HepG2 (cell line): ENCODE measurements around the gene MSMO1. TPM values are rescaled to one million over a fixed set of nuclear protein-coding genes. Genes with fewer than 3 reads are reported as not detected.

Source experiments
- CSRNP1 ChIP-seq: sonication (generic); formaldehyde crosslinking; IDR thresholded peaks from 2 replicates; pipeline ENCODE4 v1.8.1; 2023; ENCODE audit warnings: mild to moderate bottlenecking, missing genetic modification reagents
- E2F1 ChIP-seq: sonication (generic); formaldehyde crosslinking; IDR thresholded peaks from 2 replicates; pipeline ENCODE4 v1.5.0; 2020; ENCODE audit warnings: missing genetic modification reagents
- GPBP1L1 ChIP-seq: sonication (generic); formaldehyde crosslinking; IDR thresholded peaks from 2 replicates; pipeline ENCODE4 v1.5.0; 2020; ENCODE audit warnings: mild to moderate bottlenecking, missing genetic modification reagents
- HNRNPK ChIP-seq: fragments of 200-400 bp; formaldehyde crosslinking; IDR thresholded peaks from 2 replicates; pipeline ENCODE4 v1.6.1; 2018; ENCODE audit warnings: low read length, low read depth, moderate library complexity, mild to moderate bottlenecking; ENCODE audit not compliant: poor library complexity, severe bottlenecking
- KMT2A ChIP-seq: sonication (generic); formaldehyde crosslinking; IDR thresholded peaks from 2 replicates; pipeline ENCODE4 v1.4.0; 2020; ENCODE audit warnings: missing genetic modification reagents
- MATR3 ChIP-seq: sonication (generic); formaldehyde crosslinking; IDR thresholded peaks from 2 replicates; pipeline ENCODE4 v1.4.0; 2020; ENCODE audit warnings: missing genetic modification reagents
- MEIS1 ChIP-seq: sonication (generic); formaldehyde crosslinking; IDR thresholded peaks from 2 replicates; pipeline ENCODE4 v1.9.0; 2021; ENCODE audit warnings: mild to moderate bottlenecking, missing genetic modification reagents, moderate library complexity, borderline replicate concordance
- NCOA2 ChIP-seq: sonication (generic); formaldehyde crosslinking; IDR thresholded peaks from 2 replicates; pipeline ENCODE4 v1.8.0; 2022; ENCODE audit warnings: inconsistent platforms
- NFYB ChIP-seq: sonication (generic); formaldehyde crosslinking; IDR thresholded peaks from 2 replicates; pipeline ENCODE4 v1.4.0; 2020; ENCODE audit warnings: missing genetic modification reagents
- SPEN ChIP-seq: sonication (generic); formaldehyde crosslinking; IDR thresholded peaks from 2 replicates; pipeline ENCODE4 v1.5.1; 2020; ENCODE audit warnings: low read depth, mild to moderate bottlenecking, missing genetic modification reagents
- TBX3 ChIP-seq: fragments of 450-650 bp; IDR thresholded peaks from 2 replicates; pipeline ENCODE4 v1.6.1; 2017; ENCODE audit warnings: antibody characterized with exemption, mild to moderate bottlenecking, inconsistent platforms, borderline replicate concordance
- ZGPAT ChIP-seq: IDR thresholded peaks from 2 replicates; pipeline ENCODE4 v1.6.1; 2016; ENCODE audit warnings: mild to moderate bottlenecking
- ZHX1 ChIP-seq: sonication (generic); formaldehyde crosslinking; IDR thresholded peaks from 2 replicates; pipeline ENCODE4 v1.8.1; 2022; ENCODE audit warnings: low read depth, mild to moderate bottlenecking, missing genetic modification reagents
- ZNF275 ChIP-seq: sonication (generic); formaldehyde crosslinking; IDR thresholded peaks from 2 replicates; pipeline ENCODE4 v1.8.0; 2022; ENCODE audit warnings: missing genetic modification reagents, mild to moderate bottlenecking, inconsistent platforms, borderline replicate concordance
- ZNF354B ChIP-seq: sonication (generic); formaldehyde crosslinking; IDR thresholded peaks from 2 replicates; pipeline ENCODE4 v1.8.0; 2022; ENCODE audit warnings: mild to moderate bottlenecking, missing genetic modification reagents
- ZNF703 ChIP-seq: sonication (generic); formaldehyde crosslinking; IDR thresholded peaks from 2 replicates; pipeline ENCODE4 v1.5.1; 2020; ENCODE audit warnings: missing genetic modification reagents, mild to moderate bottlenecking, moderate library complexity, borderline replicate concordance
- ZNF891 ChIP-seq: sonication (generic); formaldehyde crosslinking; IDR thresholded peaks from 2 replicates; pipeline ENCODE4 v1.5.0; 2020; ENCODE audit warnings: mild to moderate bottlenecking, missing genetic modification reagents
- polyA plus RNA-seq, 8 experiments: library from polyadenylated mRNA; depleted of rRNA in 3 of 8; stranded (reverse) in 7 of 8; unstranded in 1 of 8; fragments of >200 nt; fragmentation: Illumina TruSeq in 4 of 8; extraction: Trizol in 4 of 8; gene quantifications; 2 replicates each; pipeline versions ENCODE4 v1.2.1 to v1.2.3, GENCODE V29; 2011 to 2016; ENCODE audit warnings: low read depth in 4 of 8, missing spikeins in 1 of 8, mixed read lengths in 1 of 8; ENCODE audit not compliant: insufficient read depth in 1 of 8
- total RNA-seq, 5 experiments: library from RNA; depleted of rRNA; stranded (reverse); fragments of >200 nt; fragmentation: Illumina TruSeq; extraction: Trizol; gene quantifications; 2 replicates each; pipeline ENCODE4 v1.2.3, GENCODE V29; 2016; ENCODE audit warnings: low read depth in 1 of 5

The MSMO1 gene
- total and polyA plus RNA-seq, 2 of the 13 experiments (the other 11 are each of a cell fraction or from before 2014, with no cell fraction given) = 98.1 to 216 TPM

GRCh38 chr4:165327211-165328100 is at the start of gene MSMO1 (continued):
- TF ChIP-seq E2F1 (CRISPR knock-in tag) = peak; percentile 81
- TF ChIP-seq ZGPAT = peak; percentile 84
- peak; percentile 83 for TF ChIP-seq HNRNPK
- TF ChIP-seq ZNF354B (CRISPR knock-in tag) = 0 out of 2 replicates have a peak, but pooled peaks have one; percentile 60
- no peak for TF ChIP-seq ZNF703
- peak; percentile 79; the same call in 1 of the 2 replicates for TF ChIP-seq CSRNP1 (CRISPR knock-in tag)
- TF ChIP-seq TBX3 = peak; percentile 55; the same call in 1 of the 2 replicates
- TF ChIP-seq MATR3 (CRISPR knock-in tag) = no peak
- TF ChIP-seq ZNF891 (CRISPR knock-in tag) = peak; percentile 69; the same call in 1 of the 2 replicates
- peak; percentile 51; the same call in 1 of the 2 replicates for TF ChIP-seq NCOA2 (CRISPR knock-in tag)
- peak; percentile 84; the same call in 1 of the 2 replicates for TF ChIP-seq SPEN (CRISPR knock-in tag)
- TF ChIP-seq NFYB (CRISPR knock-in tag) = peak; percentile 100
- no peak for TF ChIP-seq GPBP1L1 (CRISPR knock-in tag)
- TF ChIP-seq ZNF275 = peak; percentile 39; the same call in 1 of the 2 replicates
- TF ChIP-seq ZHX1 (CRISPR knock-in tag) = peak; percentile 54
- TF ChIP-seq MEIS1 (CRISPR knock-in tag) = no peak; the same call in 1 of the 2 replicates
- peak; percentile 92 for TF ChIP-seq KMT2A (CRISPR knock-in tag)
